Osteocyte (in vitro differentiated cells): ENCODE measurements around the gene SORCS1. TPM values are rescaled to one million over a fixed set of nuclear protein-coding genes. Genes with fewer than 3 reads are reported as not detected.

ENCODE experiments used
- DNase-seq: peaks from one replicate; pipeline ENCODE4 v3.0.0; 2021; ENCODE audit warnings: mixed read lengths; ENCODE audit not compliant: unreplicated experiment; ENCODE audit errors: extremely low spot score
- H3K27ac Mint-ChIP-seq: one replicate; pipeline ENCODE4 v1.8.0; 2021; ENCODE audit warnings: mild to moderate bottlenecking, mixed read lengths; ENCODE audit not compliant: unreplicated experiment
- H3K27me3 Mint-ChIP-seq: one replicate; pipeline ENCODE4 v1.8.0; 2021; ENCODE audit warnings: mixed read lengths; ENCODE audit not compliant: unreplicated experiment
- H3K36me3 Mint-ChIP-seq: one replicate; pipeline ENCODE4 v1.8.0; 2021; ENCODE audit warnings: mixed read lengths; ENCODE audit not compliant: unreplicated experiment
- H3K4me1 Mint-ChIP-seq: one replicate; pipeline ENCODE4 v1.8.0; 2021; ENCODE audit warnings: mixed read lengths; ENCODE audit not compliant: unreplicated experiment
- H3K4me3 Mint-ChIP-seq: one replicate; pipeline ENCODE4 v1.8.0; 2021; ENCODE audit warnings: mild to moderate bottlenecking, moderate library complexity, mixed read lengths; ENCODE audit not compliant: unreplicated experiment
- H3K9me3 Mint-ChIP-seq: one replicate; pipeline ENCODE4 v1.8.0; 2021; ENCODE audit warnings: mixed read lengths; ENCODE audit not compliant: unreplicated experiment
- total RNA-seq: library from RNA; stranded (reverse); gene quantifications from 2 replicates; pipeline ENCODE4 v1.2.1, GENCODE V29; 2021
- TF ChIP-seq, protein P1 (sequence below): fragments of 200-600 bp; sonication (generic); IDR thresholded peaks from 2 replicates; pipeline ENCODE4 v1.5.0; 2021; ENCODE audit warnings: antibody characterized with exemption, mild to moderate bottlenecking, moderate library complexity

SORCS1 gene
- total RNA-seq, 1 donor from 2014 or later, result not detected

DNA sequence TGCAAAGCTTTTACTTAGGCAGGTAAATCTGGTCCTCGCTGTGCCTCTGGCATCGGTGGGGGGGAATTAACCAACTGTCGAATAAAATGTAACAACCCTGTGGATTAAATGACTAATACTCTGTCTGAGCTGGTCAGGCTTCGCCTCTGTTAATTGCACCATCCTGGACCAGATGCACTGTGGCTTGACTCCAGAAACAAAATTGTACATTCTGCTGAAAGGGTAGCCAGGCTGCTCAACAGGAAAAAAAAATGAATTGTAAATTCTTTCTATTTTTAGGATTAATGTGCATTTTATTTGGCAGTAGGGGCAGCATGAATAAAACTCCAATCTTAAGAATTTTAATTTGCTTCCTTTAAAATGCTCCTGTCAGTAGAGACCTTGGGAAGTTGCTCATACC lies 389.4 kb downstream of the SORCS1 start:
- TF ChIP-seq, protein P1, sequence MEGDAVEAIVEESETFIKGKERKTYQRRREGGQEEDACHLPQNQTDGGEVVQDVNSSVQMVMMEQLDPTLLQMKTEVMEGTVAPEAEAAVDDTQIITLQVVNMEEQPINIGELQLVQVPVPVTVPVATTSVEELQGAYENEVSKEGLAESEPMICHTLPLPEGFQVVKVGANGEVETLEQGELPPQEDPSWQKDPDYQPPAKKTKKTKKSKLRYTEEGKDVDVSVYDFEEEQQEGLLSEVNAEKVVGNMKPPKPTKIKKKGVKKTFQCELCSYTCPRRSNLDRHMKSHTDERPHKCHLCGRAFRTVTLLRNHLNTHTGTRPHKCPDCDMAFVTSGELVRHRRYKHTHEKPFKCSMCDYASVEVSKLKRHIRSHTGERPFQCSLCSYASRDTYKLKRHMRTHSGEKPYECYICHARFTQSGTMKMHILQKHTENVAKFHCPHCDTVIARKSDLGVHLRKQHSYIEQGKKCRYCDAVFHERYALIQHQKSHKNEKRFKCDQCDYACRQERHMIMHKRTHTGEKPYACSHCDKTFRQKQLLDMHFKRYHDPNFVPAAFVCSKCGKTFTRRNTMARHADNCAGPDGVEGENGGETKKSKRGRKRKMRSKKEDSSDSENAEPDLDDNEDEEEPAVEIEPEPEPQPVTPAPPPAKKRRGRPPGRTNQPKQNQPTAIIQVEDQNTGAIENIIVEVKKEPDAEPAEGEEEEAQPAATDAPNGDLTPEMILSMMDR, result no peak
- no peak for DNase-seq
- H3K27me3 Mint-ChIP-seq, result no peaks in the 10 kb centered on the region
- H3K27ac Mint-ChIP-seq, result no peak overlapping the region
- H3K9me3 Mint-ChIP-seq, result peaks cover 5% of the 10 kb centered on the region
- no peaks in the 10 kb centered on the region for H3K4me1 Mint-ChIP-seq
- no peaks in the 10 kb centered on the region for H3K36me3 Mint-ChIP-seq
- no peak overlapping the region for H3K4me3 Mint-ChIP-seq

DNA sequence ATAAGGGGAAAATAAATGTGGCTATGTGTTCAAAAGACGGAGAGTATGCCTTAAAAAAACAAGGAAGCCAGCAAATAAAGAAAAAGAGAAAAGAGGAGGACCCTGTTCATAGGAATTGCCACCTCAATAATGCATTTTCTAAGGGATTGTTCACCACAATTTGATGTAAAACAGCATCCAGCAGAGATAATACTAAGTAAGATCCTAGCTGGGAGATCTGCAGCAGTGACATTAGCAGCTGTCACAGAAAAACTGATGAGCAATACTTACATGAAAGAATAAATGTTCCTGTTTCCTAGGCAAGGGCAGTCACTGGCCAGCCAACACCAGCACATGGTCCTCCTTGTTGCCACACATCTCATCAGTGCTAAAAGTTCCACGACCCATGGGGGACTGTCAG lies 391.5 kb downstream of the SORCS1 start:
- Mint-ChIP-seq H3K4me3 (no peak overlapping the region), H3K27ac (no peak overlapping the region), H3K27me3 (no peaks in the 10 kb centered on the region), H3K4me1 (no peaks in the 10 kb centered on the region), H3K9me3 (peaks cover 4% of the 10 kb centered on the region), H3K36me3 (no peaks in the 10 kb centered on the region)
- TF ChIP-seq, protein P1, result no peak
- no peak for DNase-seq

DNA sequence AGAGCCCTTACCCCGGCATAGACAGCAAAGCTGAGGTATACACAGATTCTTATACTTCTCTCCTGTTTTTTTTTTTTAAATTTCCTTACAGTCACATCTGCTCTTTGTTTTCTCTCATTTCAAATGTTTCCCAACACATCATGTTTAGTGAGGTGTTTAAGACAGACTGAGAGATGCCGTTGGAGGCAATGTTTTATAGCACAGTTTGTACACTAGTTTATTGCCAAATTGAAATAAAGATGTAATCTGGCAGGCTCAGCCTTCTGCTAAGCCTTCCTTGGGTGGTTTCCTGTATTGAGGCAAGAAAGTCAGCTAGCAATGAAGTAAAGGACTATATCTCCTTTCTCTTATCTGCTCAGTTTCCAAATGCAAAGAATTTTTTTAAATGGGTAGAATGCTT lies 393.4 kb downstream of the SORCS1 start:
- H3K27ac Mint-ChIP-seq, result no peak overlapping the region
- TF ChIP-seq, protein P1, result no peak
- H3K27me3 Mint-ChIP-seq, result no peaks in the 10 kb centered on the region
- peaks cover 12% of the 10 kb centered on the region for H3K9me3 Mint-ChIP-seq
- no peak for DNase-seq
- H3K4me3 Mint-ChIP-seq, result no peak overlapping the region
- no peaks in the 10 kb centered on the region for H3K4me1 Mint-ChIP-seq
- H3K36me3 Mint-ChIP-seq, result no peaks in the 10 kb centered on the region

DNA sequence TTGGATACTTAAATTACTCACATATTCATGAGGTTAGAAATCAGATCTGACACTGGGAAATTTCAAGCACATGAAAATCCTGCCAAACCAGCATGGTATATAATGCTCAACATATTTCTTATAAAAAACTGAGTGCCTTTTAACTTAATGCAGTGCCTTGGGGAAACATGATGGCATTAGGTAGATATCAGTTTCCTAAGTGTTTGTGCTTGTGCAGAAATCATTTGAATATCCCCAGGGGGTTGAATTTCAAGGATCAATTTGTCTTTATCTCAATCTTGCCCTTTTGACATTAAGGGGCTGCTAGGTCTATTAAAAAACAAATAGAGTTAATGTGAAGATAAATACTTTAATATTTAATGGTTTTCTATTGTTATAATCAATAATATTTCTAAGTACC lies 396.3 kb downstream of the SORCS1 start:
- no peaks in the 10 kb centered on the region for H3K27me3 Mint-ChIP-seq
- TF ChIP-seq, protein P1, result no peak
- no peak for DNase-seq
- H3K4me3 Mint-ChIP-seq, result no peak overlapping the region
- H3K4me1 Mint-ChIP-seq, result no peaks in the 10 kb centered on the region
- no peak overlapping the region for H3K27ac Mint-ChIP-seq
- no peaks in the 10 kb centered on the region for H3K36me3 Mint-ChIP-seq
- peaks cover 28% of the 10 kb centered on the region for H3K9me3 Mint-ChIP-seq

DNA sequence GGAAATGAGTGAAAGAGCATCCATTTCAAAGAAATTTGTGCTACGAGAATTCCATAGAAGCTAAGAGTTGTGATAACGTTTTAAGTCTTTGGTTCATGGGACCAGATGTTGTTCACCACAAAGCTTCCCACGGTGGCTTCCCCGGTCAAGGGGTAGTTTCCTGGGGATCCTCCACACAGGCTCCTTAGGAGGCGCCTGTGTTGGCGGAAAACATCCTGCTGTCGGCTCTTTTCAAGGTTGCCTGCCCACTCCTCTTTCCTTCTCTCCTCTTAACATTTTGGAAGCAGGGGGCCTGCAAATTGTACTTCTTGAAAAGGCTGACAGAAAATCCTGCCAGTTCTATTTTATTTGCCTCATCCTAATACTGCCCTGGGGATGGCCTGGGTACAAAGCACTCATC lies 398.6 kb downstream of the SORCS1 start:
- no peak overlapping the region for H3K4me3 Mint-ChIP-seq
- H3K27ac Mint-ChIP-seq, result no peak overlapping the region
- TF ChIP-seq, protein P1, result no peak
- DNase-seq, result no peak
- no peaks in the 10 kb centered on the region for H3K4me1 Mint-ChIP-seq
- H3K36me3 Mint-ChIP-seq, result no peaks in the 10 kb centered on the region
- peaks cover 29% of the 10 kb centered on the region for H3K9me3 Mint-ChIP-seq
- H3K27me3 Mint-ChIP-seq, result no peaks in the 10 kb centered on the region
